Heart right ventricle (tissue), 16 donors: ENCODE results near the gene RFTN1. TPM values are rescaled to one million over a fixed set of nuclear protein-coding genes. Genes with fewer than 3 reads are reported as not detected.

ENCODE experiments used
- ATAC-seq, 8 donors: fragments of 200-7000 bp; cut with Tn5 transposase; one replicate each; pipeline ENCODE4 v1.9.1; 2020; ENCODE audit warnings: mild to moderate bottlenecking in 8 of 8, moderate library complexity in 8 of 8, moderate number of reproducible peaks in 1 of 8
- DNase-seq, 2 donors: peaks; one replicate each; pipeline ENCODE4 v3.0.0-alpha.2; 2020
- H3K27ac ChIP-seq, 10 donors: fragments of 200-600 bp; sonication (generic) in 2 of 10; one replicate each; pipeline versions ENCODE4 v1.5.0 to v1.8.0; 2020 to 2022; ENCODE audit warnings: mild to moderate bottlenecking in 3 of 10
- H3K27me3 ChIP-seq, 7 donors: fragments of 200-600 bp; one replicate each; pipeline ENCODE4 v1.8.0; 2021 to 2022; ENCODE audit warnings: mild to moderate bottlenecking in 2 of 7
- H3K36me3 ChIP-seq, 9 donors: fragments of 200-600 bp; sonication (generic) in 1 of 9; one replicate each; pipeline versions ENCODE4 v1.5.0 to v1.8.0; 2020 to 2022; ENCODE audit warnings: mild to moderate bottlenecking in 2 of 9
- H3K4me1 ChIP-seq, 9 donors: fragments of 200-600 bp; sonication (generic) in 1 of 9; one replicate each; pipeline versions ENCODE4 v1.5.0 to v1.8.0; 2020 to 2022; ENCODE audit warnings: mild to moderate bottlenecking in 4 of 9
- H3K4me3 ChIP-seq, 10 donors: fragments of 200-600 bp; sonication (generic) in 2 of 10; one replicate each; pipeline versions ENCODE4 v1.5.0 to v1.8.0; 2020 to 2022; ENCODE audit warnings: mild to moderate bottlenecking in 7 of 10, moderate library complexity in 2 of 10
- H3K9me3 ChIP-seq, 11 donors: fragments of 200-600 bp in 10 of 11; sonication (generic) in 2 of 11; one replicate each; pipeline versions ENCODE4 v1.5.0 to v1.8.0; 2013 to 2022; ENCODE audit warnings: mild to moderate bottlenecking in 2 of 11, control low read depth in 1 of 11, moderate library complexity in 1 of 11
- WGBS, 2 donors: extraction: QIAGEN DNeasy Blood & Tissue Kit; methylation state at CpG; one replicate each; pipeline ENCODE4 v1.1.7; 2013; ENCODE audit warnings: inconsistent platforms in 1 of 2; 5-methylcytosine and 5-hydroxymethylcytosine counted together
- intact Hi-C, 10 donors: fragments of 100-400 bp; cut with DNase I; formaldehyde crosslinking; loops; one replicate each; pipeline versions ENCODE4 v1.11.1 to v1.14.2; 2022
- polyA plus RNA-seq, 2 donors: library from polyadenylated mRNA; stranded (reverse); fragments of 200-250 nt; gene quantifications; one replicate each; pipeline ENCODE4 v1.2.3, GENCODE V29; 2013
- total RNA-seq, 10 donors: library from RNA; stranded (reverse); fragmentation: NEBNext Ultra II Directional in 3 of 10; extraction: Animal tissue kit (Norgen Biotek cat#: 25700) in 3 of 10; gene quantifications; one replicate each; pipeline versions ENCODE4 v1.2.1 to v1.2.4, GENCODE V29; 2021 to 2023
- TF ChIP-seq, protein P1 (sequence below), 9 donors: fragments of 200-600 bp; sonication (generic) in 2 of 9; IDR thresholded peaks; one replicate each; pipeline versions ENCODE4 v1.5.0 to v1.8.0; 2021 to 2022; ENCODE audit warnings: antibody characterized with exemption in 9 of 9, mild to moderate bottlenecking in 5 of 9, moderate library complexity in 1 of 9
- donor health status: Arrhythmogenic right ventricular cardiomyopathy.
- donor health status: ischemic (EF 13 %, LVEDD 7.1; RV severe dilation, severe dysfunction).
- donor health status: healthy with polysubstance abuse.
- donor health status: DM: no; HTN: yes; CAD: no.
- donor health status: DM: no; HTN: no; CAD: no.
- donor health status: ischemic (EF 25% LVEDD 6.9; RV normal size, moderate dysfunction).
- donor health status: ischemic (EF 25% LVEDD 5.7; RV mildly dilated, moderate dysfunction).
- donor health status: healthy.
- donor health status: DM: yes; HTN: yes; CAD: no.
- donor health status: Ischemic cardiomyopathy.
- donor health status: ischemic (EF 35%, LVEDD 5.7; RV mildly dilated, moderate dysfunction).
- donor health status: nonischemic (EF 11% LVEDD 7.7; RV severe dilation, severe dysfunction).
- donor health status: DM: yes; HTN: yes; CAD: no.
- donor health status: PGD.
- donor health status: ischemic (EF 29% LVEDD 5.4; RV normal size, mild dysfunction).
- donor health status: nonischemic (EF 23%, LVEDD 6.1; RV moderate dilation, normal function).

Gene RFTN1
- total and polyA plus RNA-seq, 12 donors = 17.4 to 32.2 (median 24.0) TPM

DNA sequence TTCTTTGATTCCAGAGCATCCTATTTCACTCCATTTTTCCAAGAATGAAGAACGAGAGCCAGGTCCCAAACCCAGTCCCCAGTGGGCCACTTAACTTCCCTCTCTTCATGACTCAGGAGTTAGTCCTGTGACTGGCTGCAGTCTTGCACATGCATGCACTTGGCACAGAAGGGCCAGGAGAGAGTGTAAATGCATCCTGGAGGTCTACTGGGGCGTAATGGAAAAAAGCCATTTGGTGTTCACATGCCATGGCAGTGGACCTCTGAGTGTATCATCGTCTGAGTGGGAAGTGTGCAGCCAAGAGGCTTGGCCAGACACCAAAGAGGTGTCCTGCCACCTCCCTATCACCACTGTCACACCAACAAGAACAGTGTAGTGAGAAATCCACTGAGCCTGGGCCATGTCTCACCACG, 15.1 kb upstream of the RFTN1 start:
- 45 to 52% methylated on average over 4 of the region's 4 CpGs for WGBS, 2 donors
- Histone ChIP-seq H3K27ac (peak overlapping the region in 3 of 10 donors; percentile 20 to 61 (median 22)), H3K9me3 (peaks cover 0 to 13% (median 0%) of the 10 kb centered on the region in 11 donors), H3K27me3 (no peaks in the 10 kb centered on the region), H3K4me3 (no peak overlapping the region), H3K4me1 (peaks cover 0 to 16% (median 7%) of the 10 kb centered on the region in 9 donors), H3K36me3 (no peaks in the 10 kb centered on the region)
- DNase-seq (peak in 1 of 2 donors; percentile 55), ATAC-seq (peak; percentile 77 to 98 (median 95))
- TF ChIP-seq, protein P1, sequence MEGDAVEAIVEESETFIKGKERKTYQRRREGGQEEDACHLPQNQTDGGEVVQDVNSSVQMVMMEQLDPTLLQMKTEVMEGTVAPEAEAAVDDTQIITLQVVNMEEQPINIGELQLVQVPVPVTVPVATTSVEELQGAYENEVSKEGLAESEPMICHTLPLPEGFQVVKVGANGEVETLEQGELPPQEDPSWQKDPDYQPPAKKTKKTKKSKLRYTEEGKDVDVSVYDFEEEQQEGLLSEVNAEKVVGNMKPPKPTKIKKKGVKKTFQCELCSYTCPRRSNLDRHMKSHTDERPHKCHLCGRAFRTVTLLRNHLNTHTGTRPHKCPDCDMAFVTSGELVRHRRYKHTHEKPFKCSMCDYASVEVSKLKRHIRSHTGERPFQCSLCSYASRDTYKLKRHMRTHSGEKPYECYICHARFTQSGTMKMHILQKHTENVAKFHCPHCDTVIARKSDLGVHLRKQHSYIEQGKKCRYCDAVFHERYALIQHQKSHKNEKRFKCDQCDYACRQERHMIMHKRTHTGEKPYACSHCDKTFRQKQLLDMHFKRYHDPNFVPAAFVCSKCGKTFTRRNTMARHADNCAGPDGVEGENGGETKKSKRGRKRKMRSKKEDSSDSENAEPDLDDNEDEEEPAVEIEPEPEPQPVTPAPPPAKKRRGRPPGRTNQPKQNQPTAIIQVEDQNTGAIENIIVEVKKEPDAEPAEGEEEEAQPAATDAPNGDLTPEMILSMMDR (IDR thresholded peaks at IDR 0.05) = no peak
- intact Hi-C loops = no loop called here

DNA sequence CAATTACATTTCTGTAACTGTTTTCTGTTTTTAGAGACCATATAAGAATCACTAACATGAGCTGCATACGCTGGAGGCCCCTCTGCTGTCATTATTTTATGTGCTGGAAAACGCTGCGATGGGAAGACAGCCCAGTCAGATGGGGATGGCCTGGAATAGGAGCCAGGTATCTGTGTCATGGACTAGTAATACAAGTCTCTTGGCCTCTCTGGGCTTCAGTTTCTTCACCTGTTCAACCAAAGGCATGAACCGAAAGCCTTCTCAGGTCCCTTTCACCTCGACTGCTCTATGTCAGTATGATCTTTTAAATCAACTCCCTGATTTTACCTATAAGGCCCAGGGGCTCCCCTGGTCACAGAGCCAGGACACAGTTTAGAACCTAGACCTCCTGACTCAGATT, 14.6 kb upstream of the RFTN1 start:
- Histone ChIP-seq H3K27ac (peak overlapping the region in 2 of 10 donors; percentile 20 to 61), H3K4me1 (peaks cover 0 to 16% (median 7%) of the 10 kb centered on the region in 9 donors), H3K27me3 (no peaks in the 10 kb centered on the region), H3K36me3 (no peaks in the 10 kb centered on the region), H3K4me3 (no peak overlapping the region), H3K9me3 (peaks cover 0 to 13% (median 0%) of the 10 kb centered on the region in 11 donors)
- ATAC-seq (peak in 3 of 8 donors; percentile 4 to 11 (median 11)), DNase-seq (no peak)
- 92 to 98% methylated on average over 5 of the region's 5 CpGs for WGBS, 2 donors
- intact Hi-C loops = no loop called here
- TF ChIP-seq, protein P1 (IDR thresholded peaks at IDR 0.05) = no peak

DNA sequence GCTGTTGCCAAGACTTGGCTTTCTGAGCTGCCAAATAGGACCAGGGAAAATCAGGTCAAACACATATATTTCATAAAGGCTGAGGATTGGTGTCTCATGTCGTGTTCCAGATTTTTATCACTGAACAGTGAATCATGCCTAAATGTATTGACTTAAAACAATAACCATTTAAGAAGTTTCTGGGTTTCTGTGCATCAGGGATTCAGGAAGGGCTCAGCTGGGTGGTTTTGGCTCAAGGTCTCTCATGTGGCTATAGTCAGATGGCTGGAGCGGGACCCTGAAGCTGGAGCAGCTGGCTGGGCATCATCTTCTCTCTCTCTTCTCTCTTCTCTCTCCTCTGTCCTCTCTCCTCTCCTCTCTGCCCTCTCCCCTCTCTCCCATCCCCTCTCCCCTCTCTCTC, 10.7 kb upstream of the RFTN1 start:
- intact Hi-C loops = no loop called here
- ATAC-seq = no peak
- Histone ChIP-seq H3K27me3 (no peaks in the 10 kb centered on the region), H3K9me3 (peaks cover 0 to 13% (median 0%) of the 10 kb centered on the region in 11 donors), H3K4me3 (no peak overlapping the region), H3K36me3 (no peaks in the 10 kb centered on the region), H3K27ac (no peak overlapping the region), H3K4me1 (peaks cover 0 to 20% (median 12%) of the 10 kb centered on the region in 9 donors)
- no peak for DNase-seq
- TF ChIP-seq, protein P1 (IDR thresholded peaks at IDR 0.05) = no peak
- 92 to 93% methylated on average over 2 of the region's 2 CpGs for WGBS, 2 donors

DNA sequence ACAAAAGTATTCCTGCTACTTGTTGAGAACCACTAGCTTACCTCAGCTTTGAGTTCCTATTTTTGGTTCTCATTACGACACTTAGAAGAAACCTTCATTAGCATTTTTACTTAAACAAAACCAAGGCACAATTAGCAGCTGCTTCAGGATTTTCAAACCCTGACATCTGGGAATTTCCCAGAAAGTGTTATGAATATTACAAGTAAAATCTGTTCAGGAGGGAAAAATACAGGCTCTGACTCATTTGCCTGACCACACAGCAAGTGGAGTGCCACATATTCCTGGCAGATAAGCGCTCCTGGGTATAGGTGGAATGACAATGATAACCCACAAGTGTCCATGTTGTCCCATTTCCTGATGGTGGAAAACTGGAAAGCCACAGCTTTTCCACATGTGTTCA, 10.3 kb upstream of the RFTN1 start:
- Histone ChIP-seq H3K27me3 (no peaks in the 10 kb centered on the region), H3K36me3 (no peaks in the 10 kb centered on the region), H3K4me1 (peaks cover 0 to 16% (median 8%) of the 10 kb centered on the region in 9 donors), H3K4me3 (no peak overlapping the region), H3K9me3 (peaks cover 0 to 13% (median 0%) of the 10 kb centered on the region in 11 donors), H3K27ac (no peak overlapping the region)
- DNase-seq = no peak
- ATAC-seq = no peak
- intact Hi-C loops = loop anchor here in 1 of 10 donors (2.0 kb wide), 1 partner anchor 233 kb away; no protein-coding TSS in a partner anchor
- TF ChIP-seq, protein P1 (IDR thresholded peaks at IDR 0.05) = no peak
- 89 to 92% methylated on average over 2 of the region's 2 CpGs for WGBS, 2 donors
